SK-N-MC (cell line): Measurements from ENCODE around the gene CDKAL1.
"Not testable (repeated sequence)": the region's sequence is repeated elsewhere in the genome, so short reads cannot be mapped to it uniquely, and the experiment has no call there.

Source experiments
- DNase-seq: peaks from one replicate; pipeline ENCODE4 v3.0.0-alpha.2; 2011; ENCODE audit warnings: low read depth, low spot score
- H3K27ac ChIP-seq: fragments of 200-600 bp; sonication (generic); 2 replicates; pipeline ENCODE4 v1.5.1; 2016; ENCODE audit warnings: mixed run types
- H3K36me3 ChIP-seq: fragments of 200-600 bp; sonication (generic); 2 replicates; pipeline ENCODE4 v1.6.1; 2017; ENCODE audit warnings: antibody characterized with exemption, low read length, mixed read lengths; ENCODE audit not compliant: insufficient read depth
- H3K4me3 ChIP-seq: fragments of 200-600 bp; sonication (generic); 2 replicates; pipeline ENCODE4 v1.5.1; 2016
- H3K9ac ChIP-seq: fragments of 200-600 bp; sonication (generic); 2 replicates; pipeline ENCODE4 v1.8.0; 2017; ENCODE audit warnings: mixed run types, mixed read lengths; ENCODE audit not compliant: insufficient read length
- H3K9me3 ChIP-seq: fragments of 200-600 bp; sonication (generic); 2 replicates; pipeline ENCODE4 v1.6.1; 2017; ENCODE audit warnings: low read depth, mild to moderate bottlenecking, antibody characterized with exemption, low read length, moderate library complexity, mixed read lengths
- EZH2 ChIP-seq: fragments of 200-600 bp; sonication (generic); IDR thresholded peaks from one replicate; pipeline ENCODE4 v1.6.1; 2017; ENCODE audit warnings: antibody characterized with exemption
- FOXP2 ChIP-seq: optimal IDR thresholded peaks from 2 replicates; pipeline ENCODE3; 2011; ENCODE audit warnings: mild to moderate bottlenecking, moderate library complexity; ENCODE audit not compliant: insufficient read depth; ENCODE audit errors: extremely low read length, control extremely low read depth
- POLR2AphosphoS5 ChIP-seq: IDR thresholded peaks from 2 replicates; pipeline ENCODE4 v1.6.1; 2012; ENCODE audit warnings: mild to moderate bottlenecking, low read depth, low read length, borderline replicate concordance

Gene CDKAL1

GRCh38 chr6:21246075-21246474 is 711.8 kb downstream of the CDKAL1 start:
- no peak overlapping the region for H3K4me3 ChIP-seq
- DNase-seq, result no peak
- H3K27ac ChIP-seq, result no peak overlapping the region
- no peak for TF ChIP-seq EZH2
- TF ChIP-seq FOXP2, result no peak
- no peak for TF ChIP-seq POLR2AphosphoS5
- H3K9ac ChIP-seq, result no peak overlapping the region
- no peaks in the 10 kb centered on the region for H3K36me3 ChIP-seq
- H3K9me3 ChIP-seq, result no peaks in the 10 kb centered on the region

- DNase-seq, H3K4me3 ChIP-seq, H3K36me3 ChIP-seq, H3K9me3 ChIP-seq, H3K27ac ChIP-seq, H3K9ac ChIP-seq: not testable (repeated sequence)
Observed at GRCh38 chr6:21254460-21254859, 720.2 kb downstream of the CDKAL1 start.

GRCh38 chr6:21256197-21256596 is 721.9 kb downstream of the CDKAL1 start:
- no peaks in the 10 kb centered on the region for H3K36me3 ChIP-seq
- H3K9me3 ChIP-seq, result no peaks in the 10 kb centered on the region
- TF ChIP-seq FOXP2 (no peak), EZH2 (no peak), POLR2AphosphoS5 (no peak)
- no peak overlapping the region for H3K27ac ChIP-seq
- H3K4me3 ChIP-seq, result no peak overlapping the region
- DNase-seq, result no peak
- no peak overlapping the region for H3K9ac ChIP-seq

GRCh38 chr6:21257125-21257524 is 722.9 kb downstream of the CDKAL1 start:
- Histone ChIP-seq H3K4me3 (no peak overlapping the region), H3K36me3 (no peaks in the 10 kb centered on the region), H3K27ac (no peak overlapping the region), H3K9me3 (no peaks in the 10 kb centered on the region), H3K9ac (no peak overlapping the region)
- no peak for TF ChIP-seq EZH2
- no peak for TF ChIP-seq POLR2AphosphoS5
- TF ChIP-seq FOXP2, result no peak
- DNase-seq, result no peak

GRCh38 chr6:21258665-21259064 is 724.4 kb downstream of the CDKAL1 start:
- DNase-seq, result no peak
- Histone ChIP-seq H3K9me3 (no peaks in the 10 kb centered on the region), H3K9ac (no peak overlapping the region), H3K4me3 (no peak overlapping the region), H3K36me3 (no peaks in the 10 kb centered on the region), H3K27ac (no peak overlapping the region)
- TF ChIP-seq POLR2AphosphoS5 (no peak), FOXP2 (no peak), EZH2 (no peak)

GRCh38 chr6:21259660-21260059 is 725.4 kb downstream of the CDKAL1 start:
- Histone ChIP-seq H3K27ac (no peak overlapping the region), H3K36me3 (no peaks in the 10 kb centered on the region), H3K9me3 (no peaks in the 10 kb centered on the region), H3K4me3 (no peak overlapping the region), H3K9ac (no peak overlapping the region)
- TF ChIP-seq FOXP2 (no peak), EZH2 (no peak), POLR2AphosphoS5 (no peak)
- no peak for DNase-seq

GRCh38 chr6:21262504-21262903 is 728.2 kb downstream of the CDKAL1 start:
- H3K36me3 ChIP-seq, result no peaks in the 10 kb centered on the region
- H3K4me3 ChIP-seq, result no peak overlapping the region
- no peak for TF ChIP-seq POLR2AphosphoS5
- TF ChIP-seq EZH2, result no peak
- no peak for TF ChIP-seq FOXP2
- no peak overlapping the region for H3K27ac ChIP-seq
- H3K9me3 ChIP-seq, result no peaks in the 10 kb centered on the region
- DNase-seq, result no peak
- no peak overlapping the region for H3K9ac ChIP-seq

GRCh38 chr6:21263531-21264287 is 729.5 kb downstream of the CDKAL1 start:
- TF ChIP-seq FOXP2 (no peak), EZH2 (no peak), POLR2AphosphoS5 (no peak)
- H3K4me3 ChIP-seq, result no peak overlapping the region
- no peak overlapping the region for H3K9ac ChIP-seq
- no peaks in the 10 kb centered on the region for H3K36me3 ChIP-seq
- no peaks in the 10 kb centered on the region for H3K9me3 ChIP-seq
- DNase-seq, result no peak
- no peak overlapping the region for H3K27ac ChIP-seq

GRCh38 chr6:21264288-21265033 is 730.2 kb downstream of the CDKAL1 start:
- Histone ChIP-seq H3K4me3 (no peak overlapping the region), H3K27ac (no peak overlapping the region), H3K9ac (no peak overlapping the region), H3K9me3 (no peaks in the 10 kb centered on the region), H3K36me3 (no peaks in the 10 kb centered on the region)
- no peak for DNase-seq
- no peak for TF ChIP-seq EZH2
- TF ChIP-seq FOXP2, result no peak
- no peak for TF ChIP-seq POLR2AphosphoS5
